HepG2 (cell line): ENCODE measurements around the gene DENND11. TPM values are rescaled to one million over a fixed set of nuclear protein-coding genes. Genes with fewer than 3 reads are reported as not detected.

Source experiments
- ARID2 ChIP-seq: sonication (generic); formaldehyde crosslinking; IDR thresholded peaks from 2 replicates; pipeline ENCODE4 v1.8.1; 2022; ENCODE audit warnings: mild to moderate bottlenecking, missing genetic modification reagents, borderline replicate concordance
- ATF3 ChIP-seq: sonication (generic); formaldehyde crosslinking; IDR thresholded peaks from 2 replicates; pipeline ENCODE4 v1.4.0; 2020; ENCODE audit warnings: missing genetic modification reagents
- CBX5 ChIP-seq: sonication (generic); formaldehyde crosslinking; IDR thresholded peaks from 2 replicates; pipeline ENCODE4 v1.4.0; 2020; ENCODE audit warnings: missing genetic modification reagents, borderline replicate concordance
- CSRNP1 ChIP-seq: sonication (generic); formaldehyde crosslinking; IDR thresholded peaks from 2 replicates; pipeline ENCODE4 v1.8.1; 2023; ENCODE audit warnings: mild to moderate bottlenecking, missing genetic modification reagents
- FOXA1 ChIP-seq, 2 experiments: fragments of 450-650 bp in 1 of 2; sonication (generic) in 1 of 2; formaldehyde crosslinking in 1 of 2; IDR thresholded peaks; 2 replicates each; pipeline versions ENCODE4 v1.4.0 to v1.6.1; 2016 to 2020; ENCODE audit warnings: missing genetic modification reagents in 1 of 2
- FOXA3 ChIP-seq: IDR thresholded peaks from 2 replicates; pipeline ENCODE4 v1.6.1; 2016; ENCODE audit warnings: missing genetic modification reagents, missing compliant biosample characterization
- FOXO1 ChIP-seq: sonication (generic); formaldehyde crosslinking; IDR thresholded peaks from 2 replicates; pipeline ENCODE4 v1.4.0; 2020; ENCODE audit warnings: missing genetic modification reagents
- GTF3A ChIP-seq: sonication (generic); formaldehyde crosslinking; conservative IDR thresholded peaks from 2 replicates; pipeline ENCODE4 v1.4.0; 2020; ENCODE audit warnings: mild to moderate bottlenecking, missing genetic modification reagents
- NFRKB ChIP-seq: fragments of 450-650 bp; IDR thresholded peaks from 2 replicates; pipeline ENCODE4 v1.6.1; 2017
- PAWR ChIP-seq: sonication (generic); formaldehyde crosslinking; IDR thresholded peaks from 2 replicates; pipeline ENCODE4 v1.4.0; 2020; ENCODE audit warnings: missing genetic modification reagents, mild to moderate bottlenecking, borderline replicate concordance
- PPARG ChIP-seq: conservative IDR thresholded peaks from 2 replicates; pipeline ENCODE4 v1.6.1; 2016; ENCODE audit warnings: missing biosample characterization, missing genetic modification reagents
- PTBP1 ChIP-seq: fragments of 200-400 bp; formaldehyde crosslinking; IDR thresholded peaks from 2 replicates; pipeline ENCODE4 v1.6.1; 2018; ENCODE audit warnings: low read length, low read depth; ENCODE audit not compliant: poor library complexity, severe bottlenecking
- SRSF4 ChIP-seq: fragments of 200-400 bp; formaldehyde crosslinking; IDR thresholded peaks from one replicate; pipeline ENCODE4 v1.6.1; 2018; ENCODE audit warnings: mild to moderate bottlenecking, low read depth, low read length, moderate library complexity; ENCODE audit not compliant: poor library complexity, severe bottlenecking
- TCF7 ChIP-seq: sonication (generic); IDR thresholded peaks from 2 replicates; pipeline ENCODE4 v1.6.1; 2016; ENCODE audit warnings: antibody characterized with exemption, low read depth
- ZBTB33 ChIP-seq: sonication (generic); formaldehyde crosslinking; IDR thresholded peaks from 2 replicates; pipeline ENCODE4 v1.4.0; 2020; ENCODE audit warnings: missing genetic modification reagents
- ZFX ChIP-seq: sonication (generic); formaldehyde crosslinking; IDR thresholded peaks from 2 replicates; pipeline ENCODE4 v1.4.0; 2020; ENCODE audit warnings: mild to moderate bottlenecking, low read depth, missing genetic modification reagents, moderate library complexity
- ZNF101 ChIP-seq: sonication (generic); formaldehyde crosslinking; IDR thresholded peaks from 2 replicates; pipeline ENCODE4 v1.4.0; 2020; ENCODE audit warnings: mild to moderate bottlenecking, low read depth, missing genetic modification reagents, borderline replicate concordance
- ZNF256 ChIP-seq: sonication (generic); formaldehyde crosslinking; conservative IDR thresholded peaks from 2 replicates; pipeline ENCODE4 v1.4.0; 2020; ENCODE audit warnings: missing genetic modification reagents
- ZNF34 ChIP-seq: sonication (generic); formaldehyde crosslinking; IDR thresholded peaks from 2 replicates; pipeline ENCODE4 v1.4.0; 2020; ENCODE audit warnings: mild to moderate bottlenecking, missing genetic modification reagents, borderline replicate concordance
- ZNF512B ChIP-seq: sonication (generic); formaldehyde crosslinking; IDR thresholded peaks from 2 replicates; pipeline ENCODE4 v1.5.1; 2020; ENCODE audit warnings: missing genetic modification reagents, mild to moderate bottlenecking, borderline replicate concordance
- ZNF772 ChIP-seq: sonication (generic); formaldehyde crosslinking; IDR thresholded peaks from 2 replicates; pipeline ENCODE4 v1.5.0; 2020; ENCODE audit warnings: mild to moderate bottlenecking, missing genetic modification reagents
- ZNF777 ChIP-seq: sonication (generic); formaldehyde crosslinking; IDR thresholded peaks from 2 replicates; pipeline ENCODE4 v1.4.0; 2020; ENCODE audit warnings: missing genetic modification reagents
- polyA plus RNA-seq, 8 experiments: library from polyadenylated mRNA; depleted of rRNA in 3 of 8; stranded (reverse) in 7 of 8; unstranded in 1 of 8; fragments of >200 nt; fragmentation: Illumina TruSeq in 4 of 8; extraction: Trizol in 4 of 8; gene quantifications; 2 replicates each; pipeline versions ENCODE4 v1.2.1 to v1.2.3, GENCODE V29; 2011 to 2016; ENCODE audit warnings: low read depth in 4 of 8, missing spikeins in 1 of 8, mixed read lengths in 1 of 8; ENCODE audit not compliant: insufficient read depth in 1 of 8
- total RNA-seq, 5 experiments: library from RNA; depleted of rRNA; stranded (reverse); fragments of >200 nt; fragmentation: Illumina TruSeq; extraction: Trizol; gene quantifications; 2 replicates each; pipeline ENCODE4 v1.2.3, GENCODE V29; 2016; ENCODE audit warnings: low read depth in 1 of 5

The DENND11 gene
- total and polyA plus RNA-seq, 2 of the 13 experiments (the other 11 are each of a cell fraction or from before 2014, with no cell fraction given), result 7.1 to 10.5 TPM

GRCh38 chr7:141737118-141737835 lies 35.3 kb upstream of the DENND11 start (continued):
- TF ChIP-seq ZNF512B, result no peak
- TF ChIP-seq FOXO1, result no peak
- no peak for TF ChIP-seq ZNF256 (CRISPR knock-in tag)
- TF ChIP-seq PAWR, result no peak
- no peak for TF ChIP-seq ZNF777 (CRISPR knock-in tag)
- no peak for TF ChIP-seq ZNF772 (CRISPR knock-in tag)
- TF ChIP-seq FOXA1 (IDR thresholded peaks at IDR 0.05), result no peak
- TF ChIP-seq FOXA1 (CRISPR knock-in tag; IDR thresholded peaks at IDR 0.05), result 0 out of 2 replicates have a peak, but pooled peaks have one; percentile 6
- TF ChIP-seq TCF7, result no peak
- peak; percentile 15; the same call in 1 of the 2 replicates for TF ChIP-seq ZBTB33
- TF ChIP-seq ZFX (CRISPR knock-in tag), result peak; percentile 22; the same call in 1 of the 2 replicates
- 0 out of 2 replicates have a peak, but pooled peaks have one; percentile 29 for TF ChIP-seq CBX5 (CRISPR knock-in tag)
- TF ChIP-seq ZNF101 (CRISPR knock-in tag), result no peak
- TF ChIP-seq CSRNP1 (CRISPR knock-in tag), result no peak
- TF ChIP-seq PPARG (CRISPR knock-in tag), result no peak
- no peak for TF ChIP-seq PTBP1
- TF ChIP-seq NFRKB, result no peak
- TF ChIP-seq GTF3A, result no peak
- 0 out of 2 replicates have a peak, but pooled peaks have one; percentile 36 for TF ChIP-seq FOXA3 (CRISPR knock-in tag)
- 0 out of 2 replicates have a peak, but pooled peaks have one; percentile 29 for TF ChIP-seq ATF3 (CRISPR knock-in tag)
- no peak for TF ChIP-seq ARID2 (CRISPR knock-in tag)
- no peak for TF ChIP-seq SRSF4
- no peak for TF ChIP-seq ZNF34
